K562 (cell line): ENCODE results near the gene GPATCH4. TPM values are rescaled to one million over a fixed set of nuclear protein-coding genes. Genes with fewer than 3 reads are reported as not detected.
A peak's percentile ranks its signal among the peaks of the same experiment; 100 is the strongest.

Experiments
- ATF3 ChIP-seq, 2 experiments: fragments of 450-650 bp in 1 of 2; sonication (generic) in 1 of 2; formaldehyde crosslinking in 1 of 2; IDR thresholded peaks in 1 of 2; conservative IDR thresholded peaks in 1 of 2; 2 replicates each; pipeline versions ENCODE4 v1.6.1 to v1.8.1; 2016 to 2023; ENCODE audit warnings: mild to moderate bottlenecking in 2 of 2, moderate library complexity in 2 of 2, inconsistent platforms in 1 of 2, missing genetic modification reagents in 1 of 2
- EZH2 ChIP-seq: IDR thresholded peaks from 2 replicates; pipeline ENCODE4 v1.6.1; 2012; ENCODE audit warnings: low read depth, mild to moderate bottlenecking, inconsistent platforms, low read length, borderline replicate concordance
- GABPB1 ChIP-seq: sonication (generic); formaldehyde crosslinking; IDR thresholded peaks from 2 replicates; pipeline ENCODE4 v1.8.0; 2022; ENCODE audit warnings: mild to moderate bottlenecking, missing genetic modification reagents
- HCFC1 ChIP-seq: IDR thresholded peaks from 2 replicates; pipeline ENCODE4 v1.6.1; 2012; ENCODE audit warnings: low read depth, low read length, improper control_type of control experiment
- KLF10 ChIP-seq: fragments of 250-450 bp; sonication (Bioruptor Pico); IDR thresholded peaks from 2 replicates; pipeline ENCODE4 v1.6.1; 2021; ENCODE audit warnings: matching md5 sums
- LCOR ChIP-seq: sonication (generic); formaldehyde crosslinking; IDR thresholded peaks from 2 replicates; pipeline ENCODE4 v1.8.0; 2022; ENCODE audit warnings: mild to moderate bottlenecking, missing genetic modification reagents
- MCM7 ChIP-seq, 2 experiments: fragments of 450-650 bp; IDR thresholded peaks; 2 replicates each; pipeline ENCODE4 v1.6.1; 2016 to 2018
- SNAPC5 ChIP-seq: fragments of 250-450 bp; sonication (Bioruptor Pico); IDR thresholded peaks from 2 replicates; pipeline ENCODE4 v1.8.0; 2021; ENCODE audit warnings: moderate library complexity, mild to moderate bottlenecking, inconsistent platforms
- SNRNP70 ChIP-seq: fragments of 200-400 bp; formaldehyde crosslinking; optimal IDR thresholded peaks from 2 replicates; pipeline ENCODE3; 2017; ENCODE audit warnings: low read depth, low read length
- polyA plus RNA-seq, 8 experiments: library from polyadenylated mRNA; depleted of rRNA in 4 of 8; stranded (reverse) in 5 of 8; unstranded in 3 of 8; fragments of >200 nt; fragmentation: Nextera tagmentation in 2 of 8; fragmentation: Illumina TruSeq in 1 of 8; extraction: Ambion mirVana in 2 of 8; extraction: Trizol in 1 of 8; gene quantifications; 2 replicates each; pipeline versions ENCODE4 v1.2.1 to v1.2.3, GENCODE V29; 2011 to 2014; ENCODE audit warnings: inconsistent platforms in 1 of 8, missing spikeins in 1 of 8
- total RNA-seq, 7 experiments: library from RNA; depleted of rRNA in 6 of 7; stranded (reverse); fragments of >200 nt in 6 of 7; fragmentation: Illumina TruSeq in 2 of 7; extraction: Trizol in 2 of 7; gene quantifications; 2 replicates each; pipeline versions ENCODE4 v1.2.1 to v1.2.3, GENCODE V29; 2011 to 2021; ENCODE audit warnings: low replicate concordance in 1 of 7
- TF ChIP-seq, protein P1 (sequence below): fragments of 250-450 bp; sonication (Bioruptor Pico); IDR thresholded peaks from 2 replicates; pipeline ENCODE4 v1.4.0; 2020; ENCODE audit warnings: borderline replicate concordance
- TF ChIP-seq, protein P2 (sequence below): fragments of 450-650 bp; IDR thresholded peaks from 2 replicates; pipeline ENCODE4 v1.6.1; 2016; ENCODE audit warnings: mild to moderate bottlenecking

GPATCH4 gene
- total and polyA plus RNA-seq, 9 of the 15 experiments (the other 6 are each of a cell fraction or from before 2014, with no cell fraction given), result 43.7 to 105 (median 76.5) TPM

- TF ChIP-seq, protein P1, sequence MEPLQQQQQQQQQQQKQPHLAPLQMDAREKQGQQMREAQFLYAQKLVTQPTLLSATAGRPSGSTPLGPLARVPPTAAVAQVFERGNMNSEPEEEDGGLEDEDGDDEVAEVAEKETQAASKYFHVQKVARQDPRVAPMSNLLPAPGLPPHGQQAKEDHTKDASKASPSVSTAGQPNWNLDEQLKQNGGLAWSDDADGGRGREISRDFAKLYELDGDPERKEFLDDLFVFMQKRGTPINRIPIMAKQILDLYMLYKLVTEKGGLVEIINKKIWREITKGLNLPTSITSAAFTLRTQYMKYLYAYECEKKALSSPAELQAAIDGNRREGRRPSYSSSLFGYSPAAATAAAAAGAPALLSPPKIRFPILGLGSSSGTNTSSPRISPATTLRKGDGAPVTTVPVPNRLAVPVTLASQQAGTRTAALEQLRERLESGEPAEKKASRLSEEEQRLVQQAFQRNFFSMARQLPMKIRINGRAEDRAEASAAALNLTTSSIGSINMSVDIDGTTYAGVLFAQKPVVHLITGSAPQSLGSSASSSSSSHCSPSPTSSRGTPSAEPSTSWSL (CRISPR knock-in tag), result no peak
- TF ChIP-seq GABPB1, result peak; percentile 36; the same call in 1 of the 2 replicates
- no peak for TF ChIP-seq ATF3 (IDR thresholded peaks at IDR 0.05)
- peak; percentile 33; the same call in 1 of the 2 replicates for TF ChIP-seq ATF3 (CRISPR knock-in tag; conservative IDR thresholded peaks at IDR 0.05)
- TF ChIP-seq, protein P2, sequence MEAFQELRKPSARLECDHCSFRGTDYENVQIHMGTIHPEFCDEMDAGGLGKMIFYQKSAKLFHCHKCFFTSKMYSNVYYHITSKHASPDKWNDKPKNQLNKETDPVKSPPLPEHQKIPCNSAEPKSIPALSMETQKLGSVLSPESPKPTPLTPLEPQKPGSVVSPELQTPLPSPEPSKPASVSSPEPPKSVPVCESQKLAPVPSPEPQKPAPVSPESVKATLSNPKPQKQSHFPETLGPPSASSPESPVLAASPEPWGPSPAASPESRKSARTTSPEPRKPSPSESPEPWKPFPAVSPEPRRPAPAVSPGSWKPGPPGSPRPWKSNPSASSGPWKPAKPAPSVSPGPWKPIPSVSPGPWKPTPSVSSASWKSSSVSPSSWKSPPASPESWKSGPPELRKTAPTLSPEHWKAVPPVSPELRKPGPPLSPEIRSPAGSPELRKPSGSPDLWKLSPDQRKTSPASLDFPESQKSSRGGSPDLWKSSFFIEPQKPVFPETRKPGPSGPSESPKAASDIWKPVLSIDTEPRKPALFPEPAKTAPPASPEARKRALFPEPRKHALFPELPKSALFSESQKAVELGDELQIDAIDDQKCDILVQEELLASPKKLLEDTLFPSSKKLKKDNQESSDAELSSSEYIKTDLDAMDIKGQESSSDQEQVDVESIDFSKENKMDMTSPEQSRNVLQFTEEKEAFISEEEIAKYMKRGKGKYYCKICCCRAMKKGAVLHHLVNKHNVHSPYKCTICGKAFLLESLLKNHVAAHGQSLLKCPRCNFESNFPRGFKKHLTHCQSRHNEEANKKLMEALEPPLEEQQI, result no peak
- 0 out of 2 replicates have a peak, but pooled peaks have one; percentile 48 for TF ChIP-seq KLF10
- TF ChIP-seq LCOR (CRISPR knock-in tag), result peak; percentile 6; the same call in 1 of the 2 replicates
- no peak for TF ChIP-seq EZH2
- no peak for TF ChIP-seq HCFC1
- no peak for TF ChIP-seq MCM7 (IDR thresholded peaks at IDR 0.05)
- TF ChIP-seq SNAPC5, result no peak
- no peak for TF ChIP-seq SNRNP70
These were observed 10.2 kb downstream of the GPATCH4 start (continued) for GRCh38 chr1:156591181-156591431.
